D341Med (cell line): Measurements from ENCODE around the gene ARHGAP22.

Source experiments
- DNase-seq: peaks from one replicate; pipeline ENCODE4 v3.0.0; 2012; ENCODE audit warnings: low spot score

ARHGAP22 gene

GRCh38 chr10:48477616-48478015 is 127.3 kb downstream of the ARHGAP22 start:
- no peak for DNase-seq

- DNase-seq: no peak
Observed at GRCh38 chr10:48477141-48477540, 127.7 kb downstream of the ARHGAP22 start.

DNA sequence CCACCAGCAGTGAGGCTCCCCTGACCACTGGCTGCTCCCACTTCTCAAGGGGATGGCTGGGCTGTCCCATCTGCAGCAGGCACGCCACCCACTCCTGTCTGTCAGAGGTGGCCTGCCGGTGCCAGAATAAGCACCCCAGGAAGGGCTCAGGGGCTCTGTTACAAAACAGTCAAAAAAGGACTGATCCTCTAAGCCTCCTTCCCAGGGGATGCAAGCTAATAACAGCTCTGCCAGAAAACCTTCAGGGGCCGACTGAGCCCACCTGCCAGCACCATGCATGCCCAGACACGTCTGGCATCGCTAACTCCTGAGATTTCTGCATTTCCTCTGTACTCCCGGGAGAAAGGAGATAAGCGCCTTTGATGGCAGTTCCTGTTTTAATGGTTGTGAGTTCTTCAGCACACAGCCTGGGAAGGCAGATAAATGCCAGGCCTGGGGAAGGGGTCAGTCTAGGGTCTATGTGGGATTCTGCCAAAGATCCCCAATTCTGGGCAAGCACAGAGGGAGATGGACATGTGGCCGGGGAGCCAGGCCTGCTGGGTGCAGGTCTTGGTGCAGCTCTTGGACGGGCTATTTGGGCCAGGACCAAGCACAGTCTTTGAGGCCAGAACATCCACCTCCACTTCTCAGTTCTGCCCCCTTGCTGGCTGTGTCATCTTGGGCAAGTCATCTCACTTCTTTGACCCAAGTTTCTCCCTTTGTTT is 128.4 kb downstream of the ARHGAP22 start:
- peak; percentile 95 for DNase-seq

DNA sequence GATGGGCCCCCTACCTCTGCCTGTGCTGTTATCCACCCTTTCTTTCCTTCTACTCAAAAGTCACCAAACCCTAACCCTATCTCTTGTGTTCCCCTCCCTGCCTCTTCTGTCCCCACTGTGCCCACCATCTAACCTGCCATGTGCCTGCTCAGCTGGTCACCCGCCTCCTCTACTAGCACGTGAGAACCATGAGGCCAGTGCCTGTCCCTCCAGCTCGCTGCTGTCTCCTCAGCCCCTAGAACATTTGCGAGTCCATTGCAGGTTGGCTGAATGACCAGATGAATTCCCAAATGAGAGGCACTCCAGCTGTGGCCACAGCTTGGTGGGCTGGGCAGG is 129.0 kb downstream of the ARHGAP22 start:
- no peak for DNase-seq

GRCh38 chr10:48474765-48475365 is 130.0 kb downstream of the ARHGAP22 start:
- DNase-seq: no peak

- peak; percentile 27 for DNase-seq
Observed at GRCh38 chr10:48473704-48474103, 131.2 kb downstream of the ARHGAP22 start.

DNA sequence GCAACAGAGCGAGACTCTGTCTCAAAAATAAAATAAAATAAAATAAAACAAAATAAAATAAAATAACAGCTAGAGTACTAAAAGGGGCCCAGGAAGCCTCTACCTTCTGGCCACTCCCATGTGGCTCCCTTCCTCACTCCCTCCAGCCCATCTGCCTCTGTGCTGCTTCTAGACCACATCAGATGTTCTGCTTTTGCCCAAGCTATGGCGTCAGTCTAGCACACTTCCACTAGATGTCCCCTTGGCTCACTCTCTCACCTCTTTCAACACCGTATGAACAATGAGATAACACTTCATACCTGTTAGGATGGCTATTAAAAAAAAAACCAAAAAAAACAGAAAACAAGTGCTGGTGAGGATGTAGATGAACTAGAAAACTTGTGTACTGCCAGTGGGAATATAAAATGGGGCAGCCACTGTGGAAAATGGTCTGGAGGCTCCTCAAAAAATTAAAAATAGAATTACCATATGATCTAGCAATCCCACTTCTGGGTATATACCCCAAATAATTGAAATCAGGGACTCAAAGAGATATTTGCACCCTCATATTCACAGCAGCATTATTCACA is 132.3 kb downstream of the ARHGAP22 start:
- DNase-seq: no peak

DNA sequence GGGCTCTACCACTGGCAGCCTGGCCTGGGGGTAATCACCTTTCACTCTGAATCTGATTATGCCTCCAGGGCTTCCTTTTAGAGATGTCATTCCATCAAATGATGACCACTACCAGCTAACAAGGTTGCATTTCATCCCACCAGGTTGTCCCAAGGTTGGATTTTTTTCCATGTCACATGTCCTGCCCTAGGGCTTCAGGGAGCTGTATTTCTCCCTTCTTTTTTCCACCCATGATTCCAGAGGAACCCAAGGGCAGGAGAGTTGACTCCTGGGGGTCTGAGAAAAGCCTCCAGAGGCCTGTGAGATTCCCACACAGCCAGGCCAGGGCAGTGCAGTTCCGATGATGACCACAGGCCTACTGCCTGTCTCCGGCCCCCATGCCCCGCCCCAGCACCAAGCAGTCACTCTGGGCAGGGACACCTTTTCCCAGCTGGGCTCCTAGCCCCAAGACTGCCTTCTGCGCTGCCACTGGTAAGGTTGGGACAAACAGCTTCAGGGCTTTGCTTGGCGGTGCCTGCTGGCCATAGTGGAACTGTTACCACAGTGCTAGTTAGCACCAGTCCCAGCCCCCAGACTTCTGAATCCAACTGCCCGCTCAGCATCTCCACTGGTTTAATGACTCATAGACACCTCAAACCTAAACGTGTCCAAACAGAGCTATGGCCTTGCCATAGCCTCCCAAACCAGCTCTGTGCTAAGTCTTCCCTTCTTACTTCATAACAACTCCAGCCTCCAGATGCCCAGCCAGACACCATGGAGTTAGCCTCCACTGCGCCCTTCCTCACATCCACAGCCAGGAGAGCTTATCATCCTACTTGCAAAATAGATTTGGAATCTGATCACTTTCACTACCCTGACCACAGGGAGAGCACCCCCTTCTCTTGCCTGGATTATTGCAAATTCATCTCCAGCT is 133.7 kb downstream of the ARHGAP22 start:
- DNase-seq: peak; percentile 36

GRCh38 chr10:48470115-48470892 is 134.6 kb downstream of the ARHGAP22 start:
- DNase-seq: peak; percentile 17

DNA sequence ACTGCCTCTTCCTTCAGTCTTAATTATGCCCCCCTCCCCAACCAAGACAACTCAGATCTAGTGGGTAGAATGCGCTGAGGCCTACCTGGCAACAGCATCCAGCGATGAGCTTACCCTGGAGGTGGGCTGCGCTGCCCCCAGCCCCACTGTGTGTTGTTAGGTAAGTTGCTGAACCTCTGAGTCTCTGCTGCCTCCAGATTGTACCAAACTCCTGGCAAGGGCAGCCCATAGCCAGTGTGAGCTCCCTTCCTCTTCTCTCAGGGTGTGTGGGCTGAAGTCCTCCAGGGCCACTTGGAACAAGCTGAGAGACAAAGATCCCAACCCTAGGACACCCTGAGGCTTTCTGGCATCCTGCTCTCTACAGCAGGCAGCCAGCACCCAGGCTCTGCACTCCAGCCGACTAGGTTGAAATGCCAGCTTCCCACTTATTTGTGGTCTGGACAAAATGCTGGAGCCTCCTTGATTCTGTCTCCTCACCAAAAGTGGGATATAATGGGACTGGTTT is 135.3 kb downstream of the ARHGAP22 start:
- DNase-seq: peak; percentile 19

- peak; percentile 32 for DNase-seq
Observed at GRCh38 chr10:48468866-48469511, 135.9 kb downstream of the ARHGAP22 start.

DNA sequence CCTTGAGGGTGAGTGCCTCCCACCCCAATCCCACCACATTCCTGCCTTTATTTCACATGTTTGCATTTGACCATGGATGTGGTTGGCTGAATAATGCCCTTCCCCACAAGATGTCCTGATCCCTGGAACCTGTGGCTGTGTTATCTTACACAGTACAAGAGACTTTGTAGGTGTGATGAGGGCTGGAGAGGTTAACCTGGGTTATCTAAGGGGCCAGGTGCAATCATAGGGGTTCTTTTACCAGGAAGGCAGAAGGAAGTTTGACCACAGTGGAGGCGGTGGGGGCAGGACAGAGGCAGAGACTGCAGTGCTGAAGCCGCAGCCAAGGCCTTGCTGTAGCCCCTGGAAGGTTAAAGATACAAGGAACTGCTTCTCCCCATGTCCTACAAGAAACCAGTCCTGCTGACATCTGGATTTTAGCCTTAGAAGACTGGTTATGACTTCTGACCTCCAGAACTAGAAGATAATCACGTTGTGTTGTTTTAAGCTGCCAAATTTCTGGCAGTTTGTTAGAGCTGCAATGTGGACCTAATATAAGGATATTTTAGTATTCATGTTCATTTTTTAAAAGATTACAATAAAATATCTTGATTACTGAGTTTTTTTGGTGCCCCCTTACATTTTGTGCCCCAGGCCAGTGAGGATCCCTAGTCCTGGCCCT is 136.6 kb downstream of the ARHGAP22 start:
- DNase-seq: no peak

DNA sequence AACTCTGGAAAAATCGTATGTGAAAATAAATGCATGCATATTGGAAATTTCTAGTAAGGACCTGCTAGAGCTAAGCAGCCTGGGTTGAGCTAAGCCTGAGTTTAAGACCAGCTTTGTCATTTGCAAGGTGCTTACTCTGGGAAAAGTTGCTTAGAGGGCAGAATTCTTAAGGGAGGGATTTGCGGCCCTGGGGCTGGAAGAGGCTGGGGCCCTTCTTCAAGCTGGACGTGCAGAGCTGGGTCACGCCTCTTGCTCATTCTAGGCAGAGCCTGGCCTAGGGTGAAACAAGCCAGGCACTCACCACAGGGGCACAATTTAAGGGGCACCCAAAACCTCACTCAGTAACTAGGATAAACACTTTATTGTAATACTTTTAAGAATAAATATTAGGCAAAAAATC is 137.2 kb downstream of the ARHGAP22 start:
- peak; percentile 29 for DNase-seq

- peak; percentile 40 for DNase-seq
Observed at GRCh38 chr10:48466611-48467240, 138.1 kb downstream of the ARHGAP22 start.

DNA sequence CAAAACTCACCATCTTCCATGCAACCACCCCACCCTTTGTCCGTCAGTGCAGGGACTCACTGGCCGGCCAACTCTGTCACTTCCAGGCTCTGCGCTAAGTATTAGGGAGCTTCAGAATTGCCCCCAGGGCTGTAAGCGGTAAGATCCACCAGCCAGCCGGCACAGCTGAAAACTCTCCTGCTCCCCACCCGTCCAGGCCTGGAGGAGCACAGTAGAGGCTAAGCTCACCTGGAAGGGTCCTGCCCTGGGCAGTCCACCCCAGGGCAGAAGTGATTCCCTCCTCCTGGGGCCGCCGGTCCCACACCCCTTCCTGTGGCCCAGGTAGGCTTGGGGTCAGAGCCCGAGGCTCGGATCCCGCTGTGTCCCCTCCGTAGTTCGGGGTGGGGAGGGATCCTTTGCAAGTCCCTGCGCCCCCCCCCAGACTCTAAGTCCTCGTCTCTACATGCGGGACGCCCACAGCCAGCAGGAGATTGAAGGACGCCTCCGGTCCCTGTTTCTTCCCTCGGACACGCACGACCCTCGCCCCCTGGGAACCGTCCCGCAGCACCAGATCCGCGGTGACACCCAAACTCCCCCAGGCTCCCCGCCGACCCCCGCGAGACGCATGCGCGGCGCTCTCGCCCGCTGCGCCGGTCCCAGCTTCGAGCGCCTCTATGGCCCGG is 138.9 kb downstream of the ARHGAP22 start:
- DNase-seq: peak; percentile 33

DNA sequence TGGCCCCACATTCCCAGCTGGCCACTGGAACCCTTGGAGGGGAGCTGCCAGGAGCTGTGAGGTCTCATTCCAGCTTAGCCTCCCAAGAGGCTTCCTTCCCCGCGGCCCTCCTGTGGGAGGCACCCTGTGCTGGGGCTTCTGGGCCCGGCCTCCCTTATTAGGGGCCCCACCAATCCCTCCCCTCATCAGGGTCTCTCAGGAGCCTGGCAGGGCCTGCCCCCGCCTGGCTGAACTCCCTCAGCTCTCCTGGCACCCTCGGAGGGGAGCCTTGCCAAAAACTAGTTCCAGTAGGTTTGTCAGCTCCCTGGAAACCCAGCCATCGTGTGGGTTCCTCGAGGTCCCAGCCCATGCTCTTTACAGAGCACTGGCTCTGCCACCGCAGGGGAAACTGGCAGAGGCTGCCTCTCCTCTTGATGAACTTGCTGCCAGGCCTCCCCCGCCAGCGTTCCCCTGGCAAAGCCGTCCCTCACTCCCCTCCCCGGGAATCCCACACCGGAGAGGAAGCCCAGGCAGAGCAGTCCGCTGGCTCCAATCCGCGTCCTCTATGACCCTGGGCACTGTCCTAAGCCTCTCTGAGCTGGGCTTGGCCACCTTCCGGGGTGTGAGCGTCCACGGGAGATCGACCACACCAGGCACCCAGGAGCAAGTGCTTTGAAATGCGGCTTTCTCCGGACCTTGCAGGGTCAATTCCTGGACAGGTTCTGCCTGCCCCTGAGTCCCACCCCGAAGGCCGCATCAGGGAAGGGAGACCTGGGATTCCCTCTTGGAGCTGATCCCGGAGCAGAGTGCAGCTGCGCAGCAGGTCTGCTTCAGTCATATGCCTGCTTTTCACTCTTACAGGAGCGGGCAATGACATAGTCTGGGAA is 139.8 kb downstream of the ARHGAP22 start:
- DNase-seq: peak; percentile 45

- DNase-seq: peak; percentile 30
Observed at GRCh38 chr10:48464121-48464870, 140.6 kb downstream of the ARHGAP22 start.
